HUES64 (cell line): ENCODE measurements around the gene SCRT2.
"Not testable (repeated sequence)": the region's sequence is repeated elsewhere in the genome, so short reads cannot be mapped to it uniquely, and the experiment has no call there.

Source experiments
- H3K27ac ChIP-seq: 2 replicates; pipeline ENCODE4 v1.7.0; 2013; ENCODE audit warnings: low read depth, low read length, inconsistent platforms
- H3K27me3 ChIP-seq: 2 replicates; pipeline ENCODE4 v1.6.1; 2013; ENCODE audit warnings: mild to moderate bottlenecking, low read length; ENCODE audit not compliant: insufficient read depth
- H3K36me3 ChIP-seq: 2 replicates; pipeline ENCODE4 v1.6.1; 2013; ENCODE audit warnings: mild to moderate bottlenecking, low read length; ENCODE audit not compliant: insufficient read depth
- H3K4me1 ChIP-seq: 2 replicates; pipeline ENCODE4 v1.6.1; 2013; ENCODE audit warnings: mild to moderate bottlenecking, low read length, moderate library complexity; ENCODE audit not compliant: insufficient read depth
- H3K4me3 ChIP-seq: 2 replicates; pipeline ENCODE4 v1.5.1; 2013; ENCODE audit warnings: mild to moderate bottlenecking, low read length, moderate library complexity
- H3K9ac ChIP-seq: 2 replicates; pipeline ENCODE4 v1.6.1; 2013; ENCODE audit warnings: mild to moderate bottlenecking, low read depth, low read length
- H3K9me3 ChIP-seq: 2 replicates; pipeline ENCODE4 v1.6.1; 2013; ENCODE audit warnings: low read depth, low read length; ENCODE audit not compliant: insufficient read depth
- WGBS: fragments of 150-250, 120-280 bp; methylation state at CpG from one replicate; pipeline ENCODE4 v1.1.7; 2013; ENCODE audit warnings: missing lambda C conversion rate; 5-methylcytosine and 5-hydroxymethylcytosine counted together

The SCRT2 gene

GRCh38 chr20:651713-652614 is 23.6 kb downstream of the SCRT2 start:
- no peak overlapping the region for H3K27ac ChIP-seq
- H3K27me3 ChIP-seq, result peaks cover 10% of the 10 kb centered on the region
- H3K4me3 ChIP-seq, result peak overlapping the region; percentile 80
- peaks cover 22% of the 10 kb centered on the region for H3K4me1 ChIP-seq
- H3K9ac ChIP-seq, result peak overlapping the region; percentile 80
- WGBS, result 72% methylated on average over 20 of the region's 20 CpGs
- peaks cover 35% of the 10 kb centered on the region for H3K36me3 ChIP-seq
- no peaks in the 10 kb centered on the region for H3K9me3 ChIP-seq

GRCh38 chr20:650954-651353 is 24.6 kb downstream of the SCRT2 start:
- H3K9me3 ChIP-seq, result no peaks in the 10 kb centered on the region
- H3K9ac ChIP-seq, result no peak overlapping the region
- H3K27ac ChIP-seq, result no peak overlapping the region
- WGBS, result 90% methylated on average over 5 of the region's 5 CpGs
- no peak overlapping the region for H3K4me3 ChIP-seq
- peaks cover 18% of the 10 kb centered on the region for H3K4me1 ChIP-seq
- peaks cover 40% of the 10 kb centered on the region for H3K36me3 ChIP-seq
- peaks cover 10% of the 10 kb centered on the region for H3K27me3 ChIP-seq

GRCh38 chr20:650281-650680 is 25.3 kb downstream of the SCRT2 start:
- 91% methylated on average over 5 of the region's 5 CpGs for WGBS
- no peak overlapping the region for H3K27ac ChIP-seq
- peaks cover 22% of the 10 kb centered on the region for H3K4me1 ChIP-seq

GRCh38 chr20:647479-648019 is 28.1 kb downstream of the SCRT2 start:
- H3K27me3 ChIP-seq, result no peaks in the 10 kb centered on the region
- H3K4me1 ChIP-seq, result peaks cover 13% of the 10 kb centered on the region
- 95% methylated on average over 2 of the region's 2 CpGs for WGBS

More at GRCh38 chr20:650281-650680, 25.3 kb downstream of the SCRT2 start:
- peaks cover 10% of the 10 kb centered on the region for H3K27me3 ChIP-seq
- peaks cover 40% of the 10 kb centered on the region for H3K36me3 ChIP-seq
- no peak overlapping the region for H3K4me3 ChIP-seq
- no peaks in the 10 kb centered on the region for H3K9me3 ChIP-seq
- no peak overlapping the region for H3K9ac ChIP-seq

GRCh38 chr20:646868-647233 is 28.8 kb downstream of the SCRT2 start:
- Histone ChIP-seq H3K9ac (no peak overlapping the region), H3K27me3 (no peaks in the 10 kb centered on the region), H3K9me3 (no peaks in the 10 kb centered on the region), H3K36me3 (peaks cover 40% of the 10 kb centered on the region), H3K27ac (no peak overlapping the region), H3K4me3 (no peak overlapping the region), H3K4me1 (peaks cover 6% of the 10 kb centered on the region)
- 92% methylated on average over 2 of the region's 2 CpGs for WGBS

More at GRCh38 chr20:647479-648019, 28.1 kb downstream of the SCRT2 start:
- H3K36me3 ChIP-seq, result peaks cover 40% of the 10 kb centered on the region
- no peak overlapping the region for H3K9ac ChIP-seq
- no peak overlapping the region for H3K4me3 ChIP-seq
- H3K9me3 ChIP-seq, result no peaks in the 10 kb centered on the region
- H3K27ac ChIP-seq, result no peak overlapping the region

GRCh38 chr20:646107-646867 is 29.3 kb downstream of the SCRT2 start:
- H3K36me3 ChIP-seq, result peaks cover 40% of the 10 kb centered on the region
- no peaks in the 10 kb centered on the region for H3K9me3 ChIP-seq
- H3K27ac ChIP-seq, result no peak overlapping the region
- H3K27me3 ChIP-seq, result no peaks in the 10 kb centered on the region
- 81% methylated on average over 10 of the region's 10 CpGs for WGBS
- no peak overlapping the region for H3K4me3 ChIP-seq
- peaks cover 5% of the 10 kb centered on the region; the same call in 1 of the 2 replicates for H3K4me1 ChIP-seq
- H3K9ac ChIP-seq, result no peak overlapping the region

GRCh38 chr20:645318-646106 is 30.1 kb downstream of the SCRT2 start:
- Histone ChIP-seq H3K36me3 (peaks cover 35% of the 10 kb centered on the region), H3K27ac (no peak overlapping the region), H3K9ac (no peak overlapping the region), H3K4me1 (peaks cover 5% of the 10 kb centered on the region; the same call in 1 of the 2 replicates), H3K4me3 (no peak overlapping the region), H3K27me3 (no peaks in the 10 kb centered on the region), H3K9me3 (no peaks in the 10 kb centered on the region)
- 18% methylated on average over 20 of the region's 20 CpGs for WGBS

GRCh38 chr20:644692-645317 is 30.8 kb downstream of the SCRT2 start:
- H3K4me3 ChIP-seq, result no peak overlapping the region
- no peaks in the 10 kb centered on the region for H3K9me3 ChIP-seq
- no peak overlapping the region for H3K27ac ChIP-seq
- H3K36me3 ChIP-seq, result peaks cover 28% of the 10 kb centered on the region
- H3K27me3 ChIP-seq, result no peaks in the 10 kb centered on the region
- no peak overlapping the region for H3K9ac ChIP-seq
- 88% methylated on average over 9 of the region's 11 CpGs for WGBS
- peaks cover 5% of the 10 kb centered on the region; the same call in 1 of the 2 replicates for H3K4me1 ChIP-seq

- no peak overlapping the region for H3K27ac ChIP-seq
- H3K9ac ChIP-seq, result no peak overlapping the region
- H3K4me1 ChIP-seq, result peaks cover 5% of the 10 kb centered on the region; the same call in 1 of the 2 replicates
- no peaks in the 10 kb centered on the region for H3K9me3 ChIP-seq
- no peaks in the 10 kb centered on the region for H3K27me3 ChIP-seq
- no peak overlapping the region for H3K4me3 ChIP-seq
- H3K36me3 ChIP-seq, result peaks cover 11% of the 10 kb centered on the region
- 56% methylated on average over 57 of the region's 57 CpGs for WGBS
Measured at GRCh38 chr20:642398-643174, 33.0 kb downstream of the SCRT2 start.

- H3K9ac ChIP-seq, H3K4me1 ChIP-seq, H3K27ac ChIP-seq, H3K9me3 ChIP-seq, H3K4me3 ChIP-seq, H3K36me3 ChIP-seq, H3K27me3 ChIP-seq: not testable (repeated sequence)
- no CpG with 5 or more reads among the region's 13 CpGs for WGBS
Measured at GRCh38 chr20:642013-642397, 33.6 kb downstream of the SCRT2 start.
